ENCODE data around the gene ITGA11. TPM values are rescaled to one million over a fixed set of nuclear protein-coding genes. Genes with fewer than 3 reads are reported as not detected.

The ITGA11 gene
- total RNA-seq, 3 donors from 2014 or later (not counting 1 experiment from before 2014, with no cell fraction given) = not detected

DNA sequence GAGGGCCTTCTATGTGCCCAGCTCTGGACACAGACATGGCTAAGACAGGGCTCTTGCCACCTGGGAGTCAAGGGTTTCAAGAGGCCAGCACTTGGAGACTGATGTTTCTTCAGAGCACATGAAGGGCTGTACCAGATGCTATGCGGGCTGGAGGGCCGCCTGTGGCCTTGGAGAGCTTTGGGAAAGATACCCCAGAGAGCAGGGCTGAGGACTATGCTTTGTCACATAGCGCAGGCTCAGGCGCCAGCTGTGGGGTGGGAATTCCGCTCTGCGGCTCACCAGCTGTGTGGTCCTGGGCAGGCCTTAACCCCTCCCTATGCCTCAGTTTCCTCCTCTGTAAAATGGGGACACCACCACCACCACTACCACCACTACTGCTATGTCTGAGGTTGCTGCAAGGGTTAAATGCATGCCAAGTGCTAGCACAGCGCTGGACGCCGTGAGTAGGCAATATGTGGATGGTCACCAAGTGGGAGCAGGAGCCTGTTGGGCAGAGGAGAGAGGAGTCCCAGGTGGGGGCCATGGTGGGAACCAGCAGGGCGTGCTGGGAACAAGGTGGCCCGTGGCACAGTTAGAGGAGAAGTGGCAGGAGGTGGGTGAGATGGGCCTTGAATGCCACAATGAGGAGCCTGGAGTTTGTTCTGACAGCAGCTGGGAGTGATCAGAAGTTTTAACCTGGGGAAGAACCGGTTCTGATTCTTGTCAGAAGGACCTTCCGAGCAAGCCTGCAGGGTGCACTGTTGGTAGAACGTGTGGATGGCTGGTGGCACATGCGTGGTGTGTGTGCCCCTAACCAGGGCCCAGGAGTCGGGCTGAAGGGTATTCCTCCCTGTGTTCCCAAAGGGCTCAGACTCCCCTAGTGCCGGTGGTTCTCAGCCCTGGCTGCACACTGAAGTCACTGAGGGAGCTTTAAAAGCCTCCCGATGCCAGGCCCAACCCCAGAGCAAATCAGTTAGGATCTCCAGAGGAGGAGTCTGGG lies 112.7 kb downstream of the ITGA11 start:
- TF ChIP-seq, protein P1, sequence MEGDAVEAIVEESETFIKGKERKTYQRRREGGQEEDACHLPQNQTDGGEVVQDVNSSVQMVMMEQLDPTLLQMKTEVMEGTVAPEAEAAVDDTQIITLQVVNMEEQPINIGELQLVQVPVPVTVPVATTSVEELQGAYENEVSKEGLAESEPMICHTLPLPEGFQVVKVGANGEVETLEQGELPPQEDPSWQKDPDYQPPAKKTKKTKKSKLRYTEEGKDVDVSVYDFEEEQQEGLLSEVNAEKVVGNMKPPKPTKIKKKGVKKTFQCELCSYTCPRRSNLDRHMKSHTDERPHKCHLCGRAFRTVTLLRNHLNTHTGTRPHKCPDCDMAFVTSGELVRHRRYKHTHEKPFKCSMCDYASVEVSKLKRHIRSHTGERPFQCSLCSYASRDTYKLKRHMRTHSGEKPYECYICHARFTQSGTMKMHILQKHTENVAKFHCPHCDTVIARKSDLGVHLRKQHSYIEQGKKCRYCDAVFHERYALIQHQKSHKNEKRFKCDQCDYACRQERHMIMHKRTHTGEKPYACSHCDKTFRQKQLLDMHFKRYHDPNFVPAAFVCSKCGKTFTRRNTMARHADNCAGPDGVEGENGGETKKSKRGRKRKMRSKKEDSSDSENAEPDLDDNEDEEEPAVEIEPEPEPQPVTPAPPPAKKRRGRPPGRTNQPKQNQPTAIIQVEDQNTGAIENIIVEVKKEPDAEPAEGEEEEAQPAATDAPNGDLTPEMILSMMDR (IDR thresholded peaks at IDR 0.05) = no peak
- intact Hi-C loops (cut with micrococcal nuclease) = no loop called here
- Histone ChIP-seq H3K4me3 (ENCODE audit: low read length) (no peak overlapping the region), H3K27ac (ENCODE audit: low read length) (no peak overlapping the region), H3K27me3 (ENCODE audit: control insufficient read depth, insufficient read depth, low read length) (no peaks in the 10 kb centered on the region), H3K4me1 (ENCODE audit: control insufficient read depth, insufficient read depth, low read length) (no peaks in the 10 kb centered on the region), H3K9me3 (ENCODE audit: control insufficient read depth, insufficient read depth, low read length) (no peaks in the 10 kb centered on the region), H3K36me3 (ENCODE audit: control insufficient read depth, insufficient read depth, low read length) (no peaks in the 10 kb centered on the region)
- ATAC-seq = no peak
- Mint-ChIP-seq H3K27ac (no peak overlapping the region), H3K9me3 (no peaks in the 10 kb centered on the region), H3K4me3 (no peak overlapping the region), H3K4me1 (no peaks in the 10 kb centered on the region), H3K36me3 (no peaks in the 10 kb centered on the region), H3K27me3 (ENCODE audit: low read depth in 2 of 2) (peaks cover 0 to 15% of the 10 kb centered on the region in 2 donors)
- 84% methylated on average over 18 of the region's 18 CpGs for WGBS (ENCODE audit: insufficient coverage)
- DNase-seq = no peak

DNA sequence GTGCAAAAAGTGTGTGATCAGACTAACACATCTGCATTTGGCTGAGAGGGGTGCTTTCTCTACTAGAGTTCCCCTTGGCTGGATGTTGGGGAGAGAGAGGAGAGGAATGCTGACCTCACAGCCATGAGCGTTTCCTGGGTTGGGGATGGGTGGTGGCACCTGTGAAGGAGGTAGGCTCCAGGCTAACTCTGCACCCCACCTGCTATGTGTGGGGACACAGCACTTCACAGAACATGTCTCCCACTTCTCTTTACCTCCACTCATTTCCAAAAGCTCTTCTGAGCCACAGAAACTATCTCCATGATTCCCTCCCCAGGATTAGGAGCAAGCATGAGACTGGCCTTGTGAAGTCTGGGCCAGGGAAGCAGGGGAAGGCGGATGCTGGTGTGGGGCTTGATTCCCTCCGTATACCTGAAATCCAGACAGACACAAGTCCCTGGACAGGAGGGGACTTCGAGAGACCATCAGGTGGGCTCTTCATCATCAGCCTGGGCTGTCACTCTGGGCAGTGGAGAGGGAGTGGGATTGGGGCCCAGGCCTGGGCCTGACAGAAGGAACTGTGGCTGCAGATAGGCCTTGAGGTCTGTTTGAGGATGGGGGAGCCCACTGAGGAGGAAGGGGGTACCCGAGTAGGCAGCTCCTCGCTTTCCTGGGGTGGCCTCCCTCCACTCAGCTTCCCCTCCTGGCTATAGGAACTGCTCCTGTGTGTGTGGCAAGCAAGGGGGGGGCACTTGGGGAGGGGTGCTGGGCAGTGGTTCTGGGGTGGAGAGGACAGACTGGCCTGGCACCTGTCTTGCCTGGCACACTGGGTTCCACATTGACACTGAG lies 113.7 kb downstream of the ITGA11 start:
- no peaks in the 10 kb centered on the region for H3K4me1 Mint-ChIP-seq
- DNase-seq = no peak
- H3K9me3 Mint-ChIP-seq = no peaks in the 10 kb centered on the region
- TF ChIP-seq, protein P1 (IDR thresholded peaks at IDR 0.05) = no peak
- no peaks in the 10 kb centered on the region for H3K36me3 Mint-ChIP-seq
- intact Hi-C loops (cut with micrococcal nuclease) = no loop called here
- Histone ChIP-seq H3K4me3 (ENCODE audit: low read length) (no peak overlapping the region), H3K4me1 (ENCODE audit: control insufficient read depth, insufficient read depth, low read length) (no peaks in the 10 kb centered on the region), H3K9me3 (ENCODE audit: control insufficient read depth, insufficient read depth, low read length) (no peaks in the 10 kb centered on the region), H3K36me3 (ENCODE audit: control insufficient read depth, insufficient read depth, low read length) (no peaks in the 10 kb centered on the region), H3K27ac (ENCODE audit: low read length) (no peak overlapping the region), H3K27me3 (ENCODE audit: control insufficient read depth, insufficient read depth, low read length) (no peaks in the 10 kb centered on the region)
- no peak overlapping the region for H3K27ac Mint-ChIP-seq
- peaks cover 0 to 15% of the 10 kb centered on the region in 2 donors for H3K27me3 Mint-ChIP-seq (ENCODE audit: low read depth in 2 of 2)
- no peak for ATAC-seq
- WGBS (ENCODE audit: insufficient coverage) = 83% methylated on average over 5 of the region's 6 CpGs
- no peak overlapping the region for H3K4me3 Mint-ChIP-seq

DNA sequence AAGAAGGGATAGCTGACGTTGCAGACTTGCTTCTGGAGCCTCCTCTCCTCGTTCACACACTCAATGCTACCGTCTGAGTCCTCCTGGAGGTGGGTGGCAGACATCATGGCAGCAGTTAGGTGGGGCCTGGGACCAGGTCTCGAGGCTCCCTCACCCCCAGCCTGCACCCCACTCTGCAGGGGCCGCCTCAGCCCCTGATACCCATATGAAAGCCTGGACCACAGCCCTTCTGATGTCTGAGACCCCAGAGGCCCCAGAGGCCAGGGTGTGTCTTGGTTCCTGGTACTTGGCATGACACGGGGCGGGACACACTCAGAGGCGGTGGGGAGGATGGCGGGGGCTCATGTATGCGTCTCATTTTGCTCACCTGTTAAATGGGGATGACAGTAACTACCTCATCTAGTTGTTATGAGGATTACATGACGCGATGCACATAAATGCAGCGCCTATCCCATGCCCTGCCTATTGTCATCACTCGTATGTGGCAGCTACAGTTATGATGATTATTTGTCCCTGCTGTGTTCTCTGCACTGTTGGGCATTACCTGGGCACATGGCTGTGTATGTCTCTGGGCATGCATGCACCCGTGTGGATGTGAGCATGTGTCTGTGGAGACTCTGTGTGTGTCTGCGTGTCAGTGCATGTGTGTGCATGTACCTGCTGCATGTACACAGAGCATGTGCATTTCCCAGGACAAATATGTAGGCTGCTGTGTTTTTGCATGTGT lies 114.5 kb downstream of the ITGA11 start:
- H3K4me1 Mint-ChIP-seq = no peaks in the 10 kb centered on the region
- no peak for DNase-seq

More for the DNA sequence above, 114.5 kb downstream of the ITGA11 start:
- ATAC-seq = no peak
- TF ChIP-seq, protein P1 (IDR thresholded peaks at IDR 0.05) = no peak
- no peaks in the 10 kb centered on the region for H3K27me3 ChIP-seq (ENCODE audit: control insufficient read depth, insufficient read depth, low read length)
- H3K4me1 ChIP-seq (ENCODE audit: control insufficient read depth, insufficient read depth, low read length) = no peaks in the 10 kb centered on the region
- Mint-ChIP-seq H3K4me3 (no peak overlapping the region), H3K27ac (no peak overlapping the region), H3K27me3 (ENCODE audit: low read depth in 2 of 2) (peaks cover 0 to 15% of the 10 kb centered on the region in 2 donors), H3K9me3 (no peaks in the 10 kb centered on the region), H3K36me3 (no peaks in the 10 kb centered on the region)
- H3K4me3 ChIP-seq (ENCODE audit: low read length) = no peak overlapping the region
- WGBS (ENCODE audit: insufficient coverage) = 87% methylated on average over 16 of the region's 16 CpGs
- intact Hi-C loops (cut with micrococcal nuclease) = no loop called here
- no peak overlapping the region for H3K27ac ChIP-seq (ENCODE audit: low read length)
- no peaks in the 10 kb centered on the region for H3K36me3 ChIP-seq (ENCODE audit: control insufficient read depth, insufficient read depth, low read length)
- no peaks in the 10 kb centered on the region for H3K9me3 ChIP-seq (ENCODE audit: control insufficient read depth, insufficient read depth, low read length)

Measured in natural killer cell (primary cell).